ENCODE measurements around the gene ZNRF3.

DNA sequence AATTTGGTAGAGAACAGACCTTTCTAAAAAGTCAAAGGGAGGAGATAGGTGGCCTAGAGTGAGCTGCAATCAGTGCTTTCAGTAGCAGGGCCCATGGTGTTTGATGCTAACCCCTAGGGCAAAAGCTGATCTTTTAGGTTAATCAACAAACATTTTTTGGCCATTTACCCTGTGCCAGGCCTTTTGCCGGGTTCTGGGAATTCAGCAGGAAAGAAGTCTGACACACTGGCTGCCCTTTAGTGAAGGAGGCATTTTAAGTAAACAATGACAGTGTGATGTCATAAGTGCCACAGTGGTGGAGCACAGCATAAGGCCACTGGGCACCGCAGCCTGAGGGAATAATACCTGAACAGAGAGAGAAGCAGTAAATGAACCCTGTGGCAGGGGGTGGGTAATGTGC is 149.2 kb downstream of the ZNRF3 start:
- TF ChIP-seq, protein P1, sequence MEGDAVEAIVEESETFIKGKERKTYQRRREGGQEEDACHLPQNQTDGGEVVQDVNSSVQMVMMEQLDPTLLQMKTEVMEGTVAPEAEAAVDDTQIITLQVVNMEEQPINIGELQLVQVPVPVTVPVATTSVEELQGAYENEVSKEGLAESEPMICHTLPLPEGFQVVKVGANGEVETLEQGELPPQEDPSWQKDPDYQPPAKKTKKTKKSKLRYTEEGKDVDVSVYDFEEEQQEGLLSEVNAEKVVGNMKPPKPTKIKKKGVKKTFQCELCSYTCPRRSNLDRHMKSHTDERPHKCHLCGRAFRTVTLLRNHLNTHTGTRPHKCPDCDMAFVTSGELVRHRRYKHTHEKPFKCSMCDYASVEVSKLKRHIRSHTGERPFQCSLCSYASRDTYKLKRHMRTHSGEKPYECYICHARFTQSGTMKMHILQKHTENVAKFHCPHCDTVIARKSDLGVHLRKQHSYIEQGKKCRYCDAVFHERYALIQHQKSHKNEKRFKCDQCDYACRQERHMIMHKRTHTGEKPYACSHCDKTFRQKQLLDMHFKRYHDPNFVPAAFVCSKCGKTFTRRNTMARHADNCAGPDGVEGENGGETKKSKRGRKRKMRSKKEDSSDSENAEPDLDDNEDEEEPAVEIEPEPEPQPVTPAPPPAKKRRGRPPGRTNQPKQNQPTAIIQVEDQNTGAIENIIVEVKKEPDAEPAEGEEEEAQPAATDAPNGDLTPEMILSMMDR (IDR thresholded peaks at IDR 0.05; ENCODE audit: insufficient read depth, low read length, poor library complexity, severe bottlenecking): no peak
- TF ChIP-seq EZH2phosphoT487 (conservative IDR thresholded peaks at IDR 0.05; ENCODE audit: low read length): no peak

Measured in SU-DHL-6 (cell line).